HT-29 (cell line): Measurements from ENCODE around the gene TGFBI. TPM values are rescaled to one million over a fixed set of nuclear protein-coding genes. Genes with fewer than 3 reads are reported as not detected.
A peak's percentile ranks its signal among the peaks of the same experiment; 100 is the strongest.

ENCODE experiments used
- DNase-seq: peaks from one replicate; pipeline ENCODE4 v3.0.0-alpha.2; 2015; ENCODE audit warnings: low spot score
- total RNA-seq: library from RNA; depleted of rRNA; stranded (reverse); fragments of >200 nt; shearing (Covaris generic); gene quantifications from 2 replicates; pipeline ENCODE4 v1.2.3, GENCODE V29; 2014

TGFBI gene
- total RNA-seq, 1 experiment from 2014 or later: 37.2 TPM

DNA sequence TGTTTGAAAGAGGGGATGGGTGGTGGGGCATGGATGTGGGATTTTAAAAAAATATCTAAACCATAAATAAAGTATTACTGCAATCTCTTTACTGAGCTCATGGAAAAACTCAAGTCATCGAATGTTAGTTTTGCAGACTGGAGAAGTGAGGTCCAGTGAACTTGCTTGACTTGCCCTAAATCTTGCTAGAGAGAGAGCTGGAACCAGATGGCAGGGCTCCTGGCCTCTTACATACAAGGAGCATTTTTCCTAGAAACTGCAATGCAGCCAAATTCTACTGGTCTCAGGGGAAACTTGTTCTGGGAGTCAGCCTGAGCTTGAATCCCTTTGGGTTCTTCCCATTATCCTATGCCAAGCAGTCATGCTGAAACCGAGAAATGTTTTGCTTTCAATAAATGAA, 2.9 kb upstream of the TGFBI start:
- DNase-seq: no peak

DNA sequence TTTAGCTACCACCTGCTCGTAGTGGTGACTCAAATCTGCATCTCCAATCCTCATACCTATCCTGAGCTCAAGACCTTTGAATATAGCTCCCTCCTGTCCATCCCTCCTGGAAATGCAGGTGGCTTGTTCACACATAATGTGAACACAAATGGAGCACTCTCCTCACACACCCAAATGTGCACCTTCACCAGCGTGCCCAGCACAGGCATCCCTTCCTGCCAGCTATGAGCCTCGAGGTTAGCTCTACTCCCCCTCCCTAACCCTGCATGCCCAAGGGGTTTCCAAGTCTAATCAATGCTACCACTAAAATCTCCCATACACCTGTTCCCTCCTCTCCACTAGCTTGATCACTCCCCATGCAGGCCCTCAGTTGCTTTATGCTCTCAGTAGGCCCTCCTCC, 2.2 kb upstream of the TGFBI start:
- no peak for DNase-seq

DNA sequence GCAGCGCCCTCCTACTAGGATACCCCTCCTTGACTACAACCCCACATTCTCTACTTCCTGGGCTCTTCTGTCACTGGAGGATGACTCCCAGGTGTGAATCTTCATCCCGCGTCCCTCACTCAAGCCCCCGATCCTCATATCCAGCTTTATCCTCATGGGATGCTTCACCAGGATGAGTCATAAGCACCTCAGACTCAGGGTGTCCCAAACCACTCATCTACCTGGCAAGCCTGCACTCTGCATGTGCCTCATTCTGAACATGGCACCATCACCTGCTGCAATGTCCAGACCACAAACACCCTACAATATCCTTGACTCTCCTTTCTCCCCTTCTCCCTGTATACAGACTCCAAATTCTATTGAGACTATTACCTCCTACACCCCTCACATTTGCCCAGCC, 1.5 kb upstream of the TGFBI start:
- no peak for DNase-seq

DNA sequence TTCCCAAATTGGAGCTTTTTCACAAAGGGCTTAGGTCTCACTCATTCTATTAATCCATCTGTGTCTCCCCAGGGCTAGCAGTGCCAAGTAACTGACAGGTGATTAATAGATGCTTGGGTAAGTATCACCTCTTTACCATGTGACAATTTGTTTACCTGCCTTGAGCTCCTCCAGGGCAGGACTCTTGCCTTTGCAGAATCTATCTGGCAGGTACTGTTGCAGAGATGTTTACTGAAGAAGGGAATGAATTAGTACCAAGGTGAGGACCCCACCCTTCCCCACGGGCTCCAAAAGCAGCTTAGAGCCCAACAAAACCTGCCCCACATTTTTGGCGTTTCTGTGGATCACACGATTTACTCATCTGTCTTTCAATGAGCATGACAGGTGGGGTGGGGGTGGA, 698 bp upstream of the TGFBI start:
- DNase-seq: no peak

DNA sequence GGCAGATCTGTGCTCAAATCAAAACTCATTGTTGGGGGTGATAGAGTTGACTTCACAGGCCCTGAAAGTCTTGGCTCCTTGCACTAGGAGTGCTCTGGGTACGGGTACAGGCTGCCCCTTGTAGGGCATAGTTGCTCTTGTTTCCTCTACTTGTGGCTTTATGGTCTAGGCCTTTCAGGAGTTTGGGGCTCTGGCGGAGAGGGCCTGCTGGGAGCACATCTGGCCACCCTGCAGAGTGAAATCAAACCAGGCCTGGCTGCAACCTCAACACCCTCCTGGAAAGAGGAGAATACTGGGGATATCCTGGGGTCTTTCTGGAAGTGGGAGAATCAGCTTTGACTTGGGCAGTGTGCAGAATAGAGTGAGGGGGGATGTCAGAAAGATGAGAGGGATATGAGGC, 1.5 kb downstream of the TGFBI start:
- DNase-seq: no peak

DNA sequence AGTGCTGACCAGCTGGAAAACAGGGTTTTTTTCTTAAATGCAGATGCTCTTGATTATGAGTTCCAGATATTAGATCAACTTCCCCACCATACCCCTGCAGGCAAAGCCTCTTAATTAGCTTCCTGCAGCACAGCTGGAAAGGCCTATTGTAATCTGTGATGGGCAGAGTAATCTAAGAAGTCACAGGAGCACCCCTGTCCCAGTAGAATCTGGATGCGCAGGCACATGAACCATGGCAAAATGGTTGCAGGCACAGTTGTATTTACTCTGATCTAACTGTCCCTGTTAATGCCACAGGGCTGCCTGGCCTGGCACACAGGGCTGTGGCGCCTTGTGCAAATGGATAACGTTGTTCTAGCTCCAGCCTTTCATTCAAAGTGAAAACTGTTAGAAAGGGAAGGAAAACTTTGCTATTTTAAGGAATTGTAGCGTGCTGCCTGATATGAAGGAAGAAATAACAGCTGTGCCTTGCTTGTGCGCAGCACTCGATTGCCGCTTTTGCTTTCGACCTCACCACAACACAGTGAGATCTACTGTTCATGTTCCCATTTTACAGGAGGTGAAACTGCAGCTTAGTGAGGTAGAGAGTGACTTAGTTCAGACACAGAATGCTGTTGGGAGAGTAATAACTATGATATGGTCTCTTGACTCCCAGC, 2.3 kb downstream of the TGFBI start:
- no peak for DNase-seq

DNA sequence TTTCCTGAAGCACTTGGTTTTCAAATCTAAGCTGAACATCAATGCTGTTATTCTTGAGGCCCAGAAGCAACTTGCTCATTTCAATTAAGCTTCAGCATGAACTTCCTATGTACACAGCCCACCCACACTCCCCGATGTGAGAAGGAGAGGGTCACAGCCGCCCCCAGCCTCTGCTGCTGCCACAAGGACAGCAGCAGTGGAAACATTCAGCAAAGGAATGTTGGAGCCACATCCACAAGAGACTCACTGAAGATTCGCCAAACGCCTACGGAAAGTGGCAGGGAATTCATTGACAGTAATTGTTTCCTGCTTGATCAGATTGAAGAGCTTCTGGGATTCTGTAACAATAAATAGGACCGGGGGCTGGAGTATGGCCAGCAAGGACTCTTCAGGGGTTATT, 2.9 kb downstream of the TGFBI start:
- DNase-seq: no peak

DNA sequence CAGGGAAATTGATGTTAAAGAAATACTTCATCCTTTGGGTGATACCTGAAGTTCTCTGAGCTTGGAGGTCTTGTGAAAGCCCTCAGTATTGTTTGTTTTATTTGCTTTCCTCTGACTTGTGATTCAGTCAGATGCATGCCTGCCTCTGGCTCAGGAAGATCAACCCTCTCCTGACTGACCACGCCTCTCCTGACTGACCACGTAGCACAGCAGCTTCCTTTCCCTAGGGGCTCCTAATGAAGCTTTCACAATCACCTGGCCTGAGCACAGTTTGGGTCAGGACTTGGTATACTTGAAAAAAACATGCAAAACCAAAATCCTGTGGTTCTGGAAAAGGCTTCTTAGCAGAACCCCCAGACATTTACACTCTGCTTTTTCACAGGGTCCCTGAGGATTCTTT, 3.8 kb downstream of the TGFBI start:
- DNase-seq: no peak

DNA sequence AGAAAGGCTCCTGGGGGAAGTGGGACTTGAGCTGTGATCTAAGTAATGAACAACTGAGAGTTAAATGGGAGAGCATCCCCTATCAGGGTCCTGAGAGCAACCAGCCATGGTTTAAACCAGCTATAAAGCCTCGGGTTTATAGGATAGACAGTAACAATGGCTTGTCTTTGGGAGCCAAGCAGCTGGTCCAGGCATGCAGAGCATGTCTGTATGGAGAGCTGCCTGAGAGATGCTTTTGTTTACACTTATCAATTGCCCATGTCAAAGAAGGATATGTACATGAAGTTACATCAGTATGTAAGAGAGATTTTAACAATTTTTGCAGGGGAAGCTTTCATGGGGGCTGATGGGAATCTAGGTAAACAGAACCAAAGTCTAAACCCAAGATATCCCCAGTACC, 4.4 kb downstream of the TGFBI start:
- DNase-seq: no peak

DNA sequence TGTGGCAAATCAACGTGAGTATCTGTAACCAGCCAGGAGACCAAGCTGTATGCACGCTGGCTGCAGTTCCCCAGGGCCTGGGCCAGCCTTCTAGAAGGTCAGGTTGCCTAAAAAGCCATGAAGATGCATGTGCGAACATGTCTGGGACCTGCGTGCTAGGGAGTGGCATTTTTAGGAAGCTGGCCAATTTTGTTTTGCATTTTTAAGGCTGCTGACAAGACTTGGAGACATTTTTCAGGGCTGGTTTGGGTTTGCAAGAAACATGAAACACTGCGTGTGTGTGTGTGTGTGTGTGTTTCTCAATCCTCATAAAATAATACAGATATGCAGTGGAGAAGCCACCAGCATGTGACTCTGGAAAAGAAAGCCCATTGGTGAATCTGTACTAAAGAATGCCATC, 5.1 kb downstream of the TGFBI start:
- no peak for DNase-seq

DNA sequence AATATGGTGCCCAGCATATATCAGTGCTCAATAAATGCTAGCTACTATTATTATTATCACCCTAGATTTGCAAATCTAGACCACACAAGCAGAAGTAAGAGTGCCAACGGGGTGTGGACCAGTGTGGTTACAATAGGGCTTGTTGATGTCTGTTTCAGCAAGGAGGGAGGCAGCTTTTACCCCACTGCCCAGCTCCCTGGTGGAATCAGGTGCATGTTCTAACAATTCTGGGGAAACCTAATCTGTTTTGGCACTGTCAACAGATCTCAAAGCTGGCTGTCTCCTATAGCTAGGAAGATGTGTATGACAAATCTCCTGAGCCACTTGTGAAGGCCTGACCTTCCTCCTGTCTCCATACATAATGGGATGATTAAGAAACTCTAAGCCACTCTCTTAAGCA, 5.7 kb downstream of the TGFBI start:
- DNase-seq: no peak

DNA sequence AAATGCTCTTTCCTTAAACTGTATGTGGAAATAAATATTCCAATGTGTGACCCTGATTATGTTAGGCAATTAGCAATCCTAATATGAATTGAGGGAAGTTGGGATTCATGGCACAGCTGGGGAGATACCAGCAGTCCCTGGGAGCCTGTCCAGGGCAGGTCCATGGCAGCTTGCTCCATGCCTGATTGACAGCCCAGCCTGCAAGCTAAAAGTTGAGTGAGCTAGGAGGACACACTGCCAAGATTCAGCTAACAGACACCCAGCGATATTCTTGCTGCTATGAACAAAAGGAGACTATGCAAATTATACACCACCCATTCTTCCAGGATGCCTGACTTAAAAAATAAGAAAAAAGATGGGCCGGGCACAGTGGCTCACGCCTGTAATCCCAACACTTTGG, 6.2 kb downstream of the TGFBI start:
- no peak for DNase-seq

DNA sequence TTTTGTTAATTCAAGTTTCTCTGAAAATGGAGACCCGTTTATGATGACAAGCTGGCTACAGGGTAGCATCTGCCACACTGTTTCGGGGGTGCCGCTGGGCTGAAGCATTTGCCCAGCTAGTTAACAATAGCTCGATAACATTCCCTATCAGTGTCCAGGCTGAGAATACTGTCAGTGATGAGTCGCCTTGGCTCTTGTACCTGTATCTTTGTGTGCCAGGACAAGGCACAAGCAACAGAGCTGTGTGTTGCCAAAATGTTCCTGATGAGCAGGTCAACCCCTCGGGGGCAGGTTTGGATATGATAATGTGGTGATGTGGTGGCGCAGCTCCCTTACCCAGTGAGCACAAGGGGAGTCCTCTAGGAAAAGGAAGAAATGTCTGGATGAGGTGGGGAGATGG, 7.0 kb downstream of the TGFBI start:
- no peak for DNase-seq

DNA sequence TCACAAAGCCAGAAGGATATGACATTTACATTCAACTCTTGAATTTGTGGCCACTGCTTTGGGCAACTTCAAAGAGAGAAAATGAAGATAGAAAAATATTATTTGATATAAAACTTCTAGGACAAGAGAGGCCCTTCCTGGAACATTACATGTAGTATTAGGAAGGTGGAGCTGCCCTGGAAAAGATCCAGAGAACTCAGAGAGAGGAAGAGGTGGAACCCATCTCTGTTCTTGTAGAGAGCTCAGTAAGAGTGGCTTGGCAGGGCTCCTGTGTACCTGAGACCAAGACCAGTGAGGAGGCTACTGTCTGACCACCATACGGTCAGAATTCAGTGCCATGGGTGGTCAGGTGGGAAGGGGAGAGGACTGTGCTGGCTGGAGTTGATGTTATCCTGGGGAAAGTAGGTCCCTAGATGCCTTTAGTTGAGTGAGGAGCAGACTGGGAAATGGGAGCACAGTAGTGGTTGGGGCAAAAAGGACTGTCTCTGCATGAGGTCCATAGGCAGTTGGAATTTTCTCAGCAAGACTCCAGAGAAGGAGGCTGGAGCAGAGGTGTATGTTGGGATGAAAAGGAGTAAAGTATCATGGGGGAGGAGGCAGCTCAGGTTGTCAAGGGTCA, 7.6 kb downstream of the TGFBI start:
- DNase-seq: no peak

DNA sequence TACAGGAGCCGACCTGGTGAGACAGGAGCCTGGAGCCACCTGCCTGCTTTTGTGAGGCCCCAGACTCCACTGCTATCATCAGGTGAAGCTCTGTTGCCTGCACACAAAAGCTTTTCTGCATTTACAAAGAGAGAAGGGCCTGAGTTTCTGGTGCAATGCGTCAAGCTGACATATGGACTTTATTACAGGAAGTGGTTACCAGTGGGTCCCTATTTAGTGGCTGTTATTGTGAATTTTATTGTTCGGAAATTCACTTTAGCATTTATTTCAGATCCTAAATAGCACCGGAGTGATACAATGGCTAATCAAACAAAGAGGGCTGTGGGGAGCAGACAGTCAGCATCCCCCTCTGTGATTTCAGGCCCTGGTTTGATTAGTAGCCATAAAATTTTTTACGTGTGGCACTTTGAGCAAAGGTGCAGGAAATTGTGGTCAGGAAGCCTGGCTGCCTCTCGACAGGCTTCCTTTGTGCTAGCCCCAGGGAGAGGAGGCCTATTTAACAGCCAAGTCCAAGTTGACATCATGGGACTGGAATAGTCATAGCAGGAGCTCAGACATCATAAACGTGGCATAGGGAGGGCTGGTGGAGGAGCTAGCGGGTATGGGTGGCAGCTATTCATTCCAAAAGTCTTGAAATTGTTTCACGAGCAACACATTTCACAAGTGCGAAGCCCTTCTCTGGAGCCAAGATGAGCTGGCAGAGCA, 8.4 kb downstream of the TGFBI start:
- DNase-seq: peak; percentile 74

DNA sequence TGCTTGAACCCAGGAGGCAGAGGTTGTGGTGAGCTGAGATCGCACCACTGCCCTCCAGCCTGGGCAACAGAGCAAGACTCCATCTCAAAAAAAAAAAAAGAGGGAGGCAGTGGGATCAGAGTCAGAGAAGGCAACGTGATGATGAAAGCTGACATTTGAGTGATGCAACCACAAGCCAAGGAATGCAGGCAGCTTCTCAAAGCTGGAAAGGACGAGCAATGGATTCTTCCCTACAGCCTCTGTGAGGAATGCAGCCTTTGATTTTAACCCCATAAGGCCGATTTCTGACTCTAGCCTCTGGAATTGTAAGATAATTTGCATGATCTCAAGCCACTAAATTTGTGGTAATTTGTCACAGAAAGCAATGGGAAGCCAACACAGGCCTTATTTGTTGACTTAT, 9.8 kb downstream of the TGFBI start:
- DNase-seq: no peak

DNA sequence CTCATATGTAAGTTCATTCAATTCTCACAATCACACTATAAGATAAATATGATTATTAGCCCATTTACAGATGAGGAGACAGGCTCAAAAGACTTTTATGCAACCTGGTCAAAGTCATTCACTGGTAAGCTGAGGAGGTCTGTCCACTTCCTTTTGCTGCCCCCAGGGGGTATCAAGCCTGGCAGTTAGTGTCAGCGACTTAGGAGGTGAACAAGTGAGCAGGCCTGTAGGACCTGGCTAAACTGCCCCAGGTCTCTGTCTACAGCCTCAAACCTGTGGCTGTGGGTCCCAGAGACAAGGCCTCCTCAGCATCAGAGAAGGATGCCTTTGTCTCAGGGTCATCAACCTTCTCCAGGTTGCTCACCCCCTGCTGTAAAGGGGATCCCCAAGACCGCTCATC, 10.4 kb downstream of the TGFBI start:
- DNase-seq: no peak

DNA sequence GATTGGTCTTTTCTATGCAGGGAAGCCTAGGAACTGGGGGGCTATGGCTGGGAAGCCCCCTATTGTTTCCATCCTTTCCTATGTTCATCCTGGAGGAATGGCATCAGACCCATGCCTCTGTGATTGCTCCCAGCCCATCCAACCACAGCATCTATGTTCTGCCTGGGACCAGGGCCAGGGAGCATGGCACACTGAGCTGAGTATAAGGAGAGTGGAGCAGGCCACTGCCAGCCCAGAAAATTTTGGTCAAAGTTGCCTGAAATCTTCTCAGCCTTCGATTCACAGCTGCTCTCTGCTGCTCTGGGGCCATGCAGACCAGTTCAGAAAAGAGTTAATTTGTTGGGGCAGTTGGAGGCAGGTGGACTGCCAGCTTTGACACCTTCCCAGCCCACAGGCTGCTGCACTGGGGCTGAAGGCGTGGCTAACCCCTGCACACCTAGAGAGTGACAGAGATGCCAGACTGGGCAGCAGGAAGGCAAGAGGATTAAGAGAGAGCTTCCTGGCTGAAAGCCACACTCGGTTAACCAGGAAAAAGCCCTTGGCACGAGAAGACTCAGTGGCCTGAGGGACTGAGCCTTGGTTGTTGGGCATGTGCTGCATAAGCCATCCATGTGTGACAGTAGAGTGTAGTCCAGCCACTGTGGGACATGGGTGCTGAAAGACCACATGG, 12.1 kb downstream of the TGFBI start:
- DNase-seq: peak; percentile 80

DNA sequence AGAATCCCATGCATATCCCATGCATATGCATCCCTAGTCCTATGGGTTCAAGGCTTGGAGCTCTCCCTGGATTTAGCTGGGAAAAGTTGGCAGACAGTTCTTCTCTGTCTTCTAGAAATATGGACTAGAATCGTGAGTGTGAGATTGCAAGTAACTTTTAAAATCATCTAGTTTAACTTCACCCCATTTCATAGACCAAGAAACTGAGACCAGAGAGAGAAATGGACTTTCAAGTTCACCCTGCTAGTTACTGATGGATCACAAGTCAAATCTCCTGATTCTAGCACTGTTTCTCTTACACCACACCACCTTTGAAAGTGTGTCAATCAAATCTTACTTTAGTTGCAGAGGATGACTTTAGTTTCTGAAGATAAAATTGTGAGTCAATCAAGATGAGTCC, 13.4 kb downstream of the TGFBI start:
- no peak for DNase-seq

DNA sequence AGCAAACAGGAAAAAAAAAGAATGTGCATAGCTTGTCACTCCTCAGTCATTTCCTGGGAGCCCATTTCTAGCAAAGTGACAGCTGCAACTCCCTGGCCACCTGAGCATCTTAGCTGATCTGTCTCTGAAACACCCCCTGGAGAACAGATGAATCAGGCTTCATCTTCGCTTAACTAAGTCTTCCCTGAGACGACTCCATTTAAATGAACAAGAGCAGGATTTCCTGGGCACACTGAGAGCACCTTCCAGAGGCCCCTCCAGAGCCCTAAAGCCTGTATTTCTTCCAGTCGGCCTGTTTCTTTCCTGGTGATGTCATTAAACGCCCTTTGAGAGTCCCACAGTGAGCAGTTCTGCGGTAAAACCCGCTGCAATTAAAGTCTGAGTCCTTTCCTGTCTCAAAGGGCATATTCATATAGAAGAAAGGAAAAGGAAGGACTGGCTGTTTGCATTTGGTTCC, 13.9 kb downstream of the TGFBI start:
- peak; percentile 58 for DNase-seq

DNA sequence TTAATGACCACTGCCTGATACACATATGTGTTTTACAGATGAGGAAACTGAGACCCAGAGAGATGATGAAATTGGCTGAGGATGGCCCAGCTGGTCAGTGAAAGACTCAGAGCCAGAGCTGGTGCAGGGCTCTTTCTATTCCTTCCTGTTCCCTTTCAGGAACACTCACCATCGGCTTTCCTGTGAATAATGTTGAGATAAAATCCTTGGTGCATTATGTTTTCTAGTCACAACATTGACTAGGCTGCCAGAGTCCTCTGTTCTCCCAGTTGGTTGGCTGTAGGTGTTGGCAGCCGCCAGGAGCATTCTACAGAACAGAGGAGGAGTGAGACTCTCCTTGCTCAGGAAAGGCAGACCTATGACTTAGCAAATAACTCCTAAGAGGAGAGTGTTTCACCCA, 14.8 kb downstream of the TGFBI start:
- no peak for DNase-seq

DNA sequence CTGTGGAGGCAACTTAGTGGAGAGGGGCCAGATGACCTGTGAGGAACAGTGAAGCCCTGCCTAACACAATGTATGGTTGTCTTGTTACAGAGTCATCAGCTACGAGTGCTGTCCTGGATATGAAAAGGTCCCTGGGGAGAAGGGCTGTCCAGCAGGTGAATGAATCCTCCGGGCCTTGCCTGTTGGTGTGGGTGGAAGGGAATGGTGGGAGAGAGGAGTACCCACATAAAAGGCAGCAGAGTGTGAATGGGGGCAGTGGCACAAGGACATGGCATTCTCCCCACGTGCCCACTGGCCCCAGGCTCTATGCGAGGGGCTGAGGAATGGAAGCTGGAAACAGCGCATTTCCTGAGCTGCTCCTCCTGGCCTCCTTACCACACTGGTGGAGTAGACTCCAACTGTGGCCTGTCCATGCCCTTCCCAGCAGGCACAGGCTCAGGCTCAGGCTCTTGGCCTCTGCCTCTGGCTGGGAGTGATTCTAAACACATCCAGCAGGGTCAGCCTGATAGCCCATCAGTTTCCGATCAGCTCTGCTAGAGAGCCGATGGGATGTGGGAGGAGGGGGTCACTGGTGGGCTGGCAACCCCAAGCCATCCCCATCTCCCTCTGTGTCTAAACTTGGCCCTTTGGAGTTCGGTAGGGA, 15.3 kb downstream of the TGFBI start:
- no peak for DNase-seq
